ENCODE data around the gene KCTD15.

KCTD15 gene

GRCh38 chr19:33795370-33796163, 1.1 kb upstream of the KCTD15 start:
- no peak for DNase-seq (ENCODE audit: low read depth in 2 of 2)

DNA sequence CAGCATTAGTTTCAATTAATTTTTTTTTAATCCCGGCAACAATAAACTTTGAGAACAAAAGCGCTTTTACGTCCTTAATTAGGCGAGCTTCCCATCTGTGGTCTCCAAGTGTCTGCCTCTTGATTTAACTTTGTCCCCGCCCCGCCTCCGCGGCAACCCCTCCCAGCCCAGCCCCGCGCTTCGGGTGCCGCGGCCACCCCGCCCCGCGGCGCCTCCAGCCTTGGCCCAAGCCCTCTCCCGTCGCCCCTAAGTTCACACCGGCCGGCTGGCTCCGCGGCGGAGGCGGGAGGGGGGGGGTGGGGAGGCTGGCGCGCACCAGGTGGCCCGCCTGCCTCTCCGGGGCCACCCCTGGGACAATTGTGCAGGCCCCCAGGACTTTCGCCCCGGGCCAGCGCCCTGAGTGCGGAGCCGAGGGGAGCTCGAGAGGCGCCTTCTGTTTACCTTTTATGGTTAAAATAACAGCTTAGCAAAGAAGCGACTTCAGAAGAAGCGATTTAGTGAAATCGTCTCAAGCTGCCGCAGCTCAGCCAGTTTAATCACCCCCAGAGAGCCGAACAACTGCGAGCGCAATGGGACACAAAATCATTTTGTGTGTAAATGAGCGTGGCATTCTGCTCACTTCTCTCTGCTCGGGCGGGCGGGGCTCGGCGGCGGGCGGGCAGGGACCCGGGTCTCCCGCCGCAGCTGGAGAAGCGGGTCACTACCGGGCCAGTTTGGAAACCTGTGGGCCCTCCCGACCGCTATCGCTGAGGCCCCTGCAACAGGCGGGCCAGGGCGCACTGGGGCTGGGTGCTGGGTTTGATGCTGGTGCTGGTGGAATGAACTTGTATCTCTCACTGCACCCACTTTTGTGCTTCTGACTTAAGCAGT, 1.4 kb downstream of the KCTD15 start:
- no peak for DNase-seq (ENCODE audit: low read depth in 2 of 2)

- no peak for DNase-seq (ENCODE audit: low read depth in 2 of 2)
Measured at GRCh38 chr19:33798681-33799111, 2.0 kb downstream of the KCTD15 start.

DNA sequence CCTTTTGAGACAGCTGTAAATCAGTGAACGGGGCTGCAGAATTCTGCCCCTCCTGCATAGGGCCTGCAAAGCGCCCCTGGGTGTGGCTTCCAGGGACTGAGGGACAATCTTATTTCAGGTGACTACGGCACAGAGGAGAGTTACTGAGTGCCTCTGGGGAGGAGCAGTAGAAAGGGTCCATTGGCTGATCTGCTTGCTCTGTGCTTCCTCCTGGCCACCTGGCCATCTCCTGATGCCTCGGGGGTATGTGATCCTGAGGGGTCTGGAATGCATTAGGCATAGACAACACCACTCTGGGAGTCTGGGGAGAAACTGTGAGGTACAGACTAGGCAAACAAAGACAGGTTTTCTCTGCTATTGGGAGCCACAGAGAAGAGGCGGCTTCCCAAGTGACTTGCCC, 2.8 kb downstream of the KCTD15 start:
- DNase-seq (ENCODE audit: low read depth in 2 of 2): no peak

DNA sequence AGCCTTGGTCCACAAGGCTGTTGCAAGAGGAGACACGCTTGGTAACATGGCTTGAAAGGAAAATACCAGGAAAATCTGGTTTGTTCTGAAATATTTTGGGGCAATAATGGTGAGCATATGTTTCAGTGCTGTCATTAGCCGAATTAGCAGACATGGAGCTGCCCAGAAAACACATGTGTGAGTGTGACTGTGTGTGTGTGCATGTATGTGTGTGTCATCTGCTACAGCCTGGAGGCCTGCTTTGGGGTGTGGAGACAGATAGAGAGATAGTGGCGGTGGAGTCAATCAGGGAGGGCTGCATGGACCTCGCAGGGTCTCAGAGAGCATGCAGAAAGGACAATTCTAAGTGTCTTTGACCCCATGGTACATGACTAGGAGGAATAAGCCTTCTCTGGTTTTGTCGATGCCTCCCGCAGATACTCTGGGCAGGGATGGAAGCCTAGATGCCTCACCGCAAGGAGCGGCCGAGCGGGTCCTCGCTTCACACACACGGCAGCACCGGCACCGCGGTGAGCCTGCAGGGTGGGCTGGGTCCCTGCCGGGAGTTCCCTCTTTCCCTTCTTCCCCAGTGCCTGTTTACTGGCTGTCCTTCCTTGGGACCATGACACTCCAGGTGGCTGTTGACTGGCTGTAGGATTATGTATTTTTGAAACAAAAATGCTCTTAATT, 3.5 kb downstream of the KCTD15 start:
- DNase-seq (ENCODE audit: low read depth in 2 of 2): no peak

DNA sequence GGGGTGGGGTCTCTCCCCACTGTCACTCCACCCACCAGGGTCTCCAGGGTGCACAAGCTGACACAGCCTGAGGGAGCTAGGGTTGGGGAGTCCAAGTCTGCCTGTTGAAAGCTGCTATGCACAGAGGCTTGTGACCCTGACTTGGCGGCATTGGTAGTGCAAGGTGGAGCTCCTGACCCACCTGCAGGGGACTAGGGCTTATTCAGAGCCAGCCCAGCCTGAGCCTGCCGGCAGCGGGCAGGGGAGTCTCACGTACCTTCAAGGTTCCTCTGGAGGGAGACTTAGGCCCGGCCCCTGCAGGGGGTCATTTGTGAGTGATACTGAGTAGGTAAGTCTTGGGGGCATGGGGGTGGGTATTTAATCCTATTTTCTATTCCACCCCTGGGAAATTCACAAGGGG, 4.7 kb downstream of the KCTD15 start:
- no peak for DNase-seq (ENCODE audit: low read depth in 2 of 2)

DNA sequence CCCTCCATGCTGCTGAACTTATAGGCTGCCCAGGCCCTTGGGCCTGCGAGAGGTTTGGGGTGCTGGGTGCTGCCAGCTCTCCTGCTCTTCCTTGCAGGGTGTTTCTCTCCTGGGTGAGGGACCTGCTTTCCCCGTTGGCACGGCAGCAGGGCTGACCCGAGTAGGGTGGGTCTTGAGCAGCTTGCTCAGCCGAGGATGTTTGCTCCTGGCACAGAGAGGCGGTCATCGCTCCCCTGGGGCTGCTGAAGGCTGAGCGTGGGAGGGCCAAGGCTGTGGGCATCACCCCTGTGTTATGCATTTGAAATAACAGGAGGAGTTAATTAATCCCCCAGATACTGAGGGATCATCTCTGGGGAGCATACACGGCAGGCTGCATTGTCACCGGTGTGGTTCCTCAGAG, 5.3 kb downstream of the KCTD15 start:
- DNase-seq (ENCODE audit: low read depth in 2 of 2): no peak

- DNase-seq (ENCODE audit: low read depth in 2 of 2): no peak
Measured at GRCh38 chr19:33802801-33803200, 6.1 kb downstream of the KCTD15 start.

DNA sequence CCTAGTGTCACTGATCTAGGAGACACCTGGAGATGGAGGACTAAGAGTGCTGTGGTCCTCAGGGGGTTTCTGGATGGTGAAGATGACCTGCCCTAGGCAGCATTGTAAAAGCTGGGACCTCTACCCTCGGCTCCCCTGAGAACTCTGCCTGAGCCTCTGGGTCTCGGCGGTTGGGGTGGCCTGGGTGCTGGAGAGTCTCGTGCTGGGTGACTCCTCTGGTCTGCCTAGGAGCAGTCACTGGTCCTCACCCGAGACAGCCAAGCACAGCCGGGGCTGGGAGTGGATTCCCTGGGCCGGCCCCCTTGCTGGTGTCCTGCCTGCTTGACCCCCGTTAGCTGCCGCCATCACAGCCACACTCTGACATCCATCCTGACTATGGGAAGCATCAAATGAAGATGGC, 6.7 kb downstream of the KCTD15 start:
- DNase-seq (ENCODE audit: low read depth in 2 of 2): no peak

DNA sequence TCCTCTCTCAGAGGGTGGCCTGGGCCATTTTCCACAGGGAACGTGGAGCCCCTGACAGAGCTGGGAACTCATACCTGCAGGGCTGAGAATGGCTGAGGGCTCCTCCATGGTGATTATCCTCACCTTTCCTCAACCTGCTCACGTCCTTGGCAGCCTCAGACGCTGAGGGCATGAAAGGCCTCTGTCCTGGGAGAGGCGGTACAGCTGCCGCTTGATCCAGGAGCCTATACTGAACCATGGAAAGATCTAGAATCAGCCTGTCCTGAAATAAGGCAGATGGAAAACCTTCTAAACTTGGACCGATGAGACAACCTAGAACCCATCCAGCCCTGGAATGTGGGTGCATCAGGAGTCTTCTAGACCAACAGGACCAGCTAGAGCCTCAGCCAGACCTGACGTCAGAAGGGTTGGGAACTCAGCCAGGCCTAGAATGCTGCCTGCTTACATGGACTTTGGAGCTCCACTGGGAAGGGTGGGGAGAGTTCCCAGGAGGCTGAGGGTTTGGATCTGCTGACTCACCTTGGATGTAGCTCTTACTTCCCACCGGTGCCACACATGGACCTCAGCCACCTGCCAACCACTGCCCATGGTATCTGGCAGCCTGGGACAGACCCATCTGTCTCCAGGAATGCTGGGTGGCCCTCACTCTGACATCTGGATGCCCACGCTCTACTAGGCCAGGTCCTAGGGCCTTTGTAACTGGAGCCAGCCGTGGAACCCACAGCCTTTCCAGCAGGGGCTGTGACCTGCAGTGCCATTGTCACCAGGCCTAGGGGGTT, 7.5 kb downstream of the KCTD15 start:
- DNase-seq (ENCODE audit: low read depth in 2 of 2): no peak

GRCh38 chr19:33805313-33805712, 8.6 kb downstream of the KCTD15 start:
- no peak for DNase-seq (ENCODE audit: low read depth in 2 of 2)

DNA sequence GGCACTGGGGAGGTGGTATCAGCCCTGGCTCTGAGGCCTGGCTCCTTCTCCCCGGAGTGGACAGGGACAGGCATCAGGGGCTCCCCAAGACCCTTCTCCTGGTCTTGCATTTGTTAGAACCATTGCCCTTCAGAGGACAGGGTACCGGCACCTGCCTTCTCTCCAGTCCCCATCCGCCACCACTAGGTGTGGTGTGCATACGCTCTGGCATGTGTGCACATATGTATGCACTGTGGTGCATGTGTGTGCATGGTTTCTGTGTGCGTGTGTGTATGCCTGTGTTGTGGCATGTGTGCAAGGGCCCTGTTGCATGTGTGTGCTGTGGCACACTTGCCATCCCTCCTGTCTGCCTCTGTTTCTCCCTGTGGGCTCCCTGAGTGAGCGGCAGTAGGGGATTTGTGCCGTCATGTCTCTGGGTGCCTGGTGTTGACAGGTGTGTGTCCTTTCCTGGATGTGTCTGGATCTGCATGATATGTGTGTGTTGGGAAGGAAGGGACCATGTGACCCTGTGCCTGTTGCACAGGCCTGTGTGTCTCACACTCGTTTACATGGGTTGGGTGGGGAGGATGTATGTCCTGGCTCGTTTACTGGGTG, 9.3 kb downstream of the KCTD15 start:
- DNase-seq (ENCODE audit: low read depth in 2 of 2): no peak

DNA sequence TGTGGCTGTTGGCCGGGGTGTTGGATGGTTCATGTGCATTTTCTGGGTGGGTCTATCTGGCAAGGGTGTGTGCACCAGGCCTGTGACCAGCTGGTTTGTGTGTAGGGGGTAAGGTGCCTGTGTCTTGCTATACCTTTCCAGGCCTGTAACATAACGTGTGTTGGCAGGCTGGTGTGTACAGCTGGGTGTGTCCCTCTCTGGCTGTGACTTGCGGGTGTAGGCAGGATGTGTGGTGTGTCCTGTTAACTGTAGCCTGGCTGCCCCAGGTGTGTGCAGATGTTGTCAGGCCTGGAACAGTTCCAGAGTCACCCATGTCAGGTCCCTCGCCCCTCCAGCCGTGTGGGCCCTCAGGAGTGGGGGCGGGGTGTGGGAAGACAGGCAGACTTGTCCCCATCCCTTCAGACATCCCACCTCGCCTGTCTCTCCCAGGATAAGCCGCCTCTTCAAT, 9.8 kb downstream of the KCTD15 start:
- no peak for DNase-seq (ENCODE audit: low read depth in 2 of 2)

- DNase-seq (ENCODE audit: low read depth in 2 of 2): no peak
Measured at GRCh38 chr19:33808399-33808798, 11.7 kb downstream of the KCTD15 start.

DNA sequence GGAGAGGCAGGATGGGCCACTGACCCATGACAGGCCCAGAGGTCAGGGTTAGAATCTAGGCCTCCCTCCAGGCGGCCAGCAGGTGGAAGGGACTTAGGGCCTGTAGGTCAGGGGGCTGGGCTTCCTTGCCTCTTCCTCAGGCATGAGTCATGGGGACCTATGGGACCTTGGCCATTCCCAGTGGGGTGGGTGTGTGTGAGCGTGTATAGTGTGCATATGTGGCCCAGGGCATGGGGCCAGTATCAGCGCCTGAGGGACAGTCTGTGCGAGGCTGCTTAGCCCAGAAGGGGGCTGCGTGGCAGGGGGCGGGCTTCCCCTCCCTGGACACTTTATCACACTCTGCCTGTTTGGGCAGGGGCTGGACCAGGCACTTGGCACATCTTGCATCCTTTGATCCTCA, 13.3 kb downstream of the KCTD15 start:
- no peak for DNase-seq (ENCODE audit: low read depth in 2 of 2)

DNA sequence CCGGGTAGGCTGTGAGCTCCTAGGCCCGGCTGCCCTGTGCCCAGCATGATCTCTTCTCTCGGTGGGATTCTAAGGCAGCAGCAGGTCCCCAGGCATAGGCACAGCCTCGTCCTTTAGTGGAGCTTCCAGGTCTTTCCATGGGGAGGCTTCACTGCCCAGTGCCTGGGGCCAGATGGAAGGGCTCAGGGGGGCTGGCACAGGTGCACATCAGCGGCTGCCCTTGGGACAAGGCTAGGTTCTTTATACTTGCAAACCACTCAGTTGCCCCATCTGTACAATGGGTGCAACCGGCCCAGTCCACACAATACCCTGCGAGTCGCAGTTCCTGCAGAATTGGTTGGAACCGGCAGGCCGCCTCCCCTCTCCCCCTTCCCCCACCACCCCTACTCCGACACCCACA, 14.2 kb downstream of the KCTD15 start:
- DNase-seq (ENCODE audit: low read depth in 2 of 2): no peak

- no peak for DNase-seq (ENCODE audit: low read depth in 2 of 2)
Measured at GRCh38 chr19:33811246-33811645, 14.6 kb downstream of the KCTD15 start.

GRCh38 chr19:33811736-33812387, 15.2 kb downstream of the KCTD15 start:
- DNase-seq (ENCODE audit: low read depth in 2 of 2): no peak

DNA sequence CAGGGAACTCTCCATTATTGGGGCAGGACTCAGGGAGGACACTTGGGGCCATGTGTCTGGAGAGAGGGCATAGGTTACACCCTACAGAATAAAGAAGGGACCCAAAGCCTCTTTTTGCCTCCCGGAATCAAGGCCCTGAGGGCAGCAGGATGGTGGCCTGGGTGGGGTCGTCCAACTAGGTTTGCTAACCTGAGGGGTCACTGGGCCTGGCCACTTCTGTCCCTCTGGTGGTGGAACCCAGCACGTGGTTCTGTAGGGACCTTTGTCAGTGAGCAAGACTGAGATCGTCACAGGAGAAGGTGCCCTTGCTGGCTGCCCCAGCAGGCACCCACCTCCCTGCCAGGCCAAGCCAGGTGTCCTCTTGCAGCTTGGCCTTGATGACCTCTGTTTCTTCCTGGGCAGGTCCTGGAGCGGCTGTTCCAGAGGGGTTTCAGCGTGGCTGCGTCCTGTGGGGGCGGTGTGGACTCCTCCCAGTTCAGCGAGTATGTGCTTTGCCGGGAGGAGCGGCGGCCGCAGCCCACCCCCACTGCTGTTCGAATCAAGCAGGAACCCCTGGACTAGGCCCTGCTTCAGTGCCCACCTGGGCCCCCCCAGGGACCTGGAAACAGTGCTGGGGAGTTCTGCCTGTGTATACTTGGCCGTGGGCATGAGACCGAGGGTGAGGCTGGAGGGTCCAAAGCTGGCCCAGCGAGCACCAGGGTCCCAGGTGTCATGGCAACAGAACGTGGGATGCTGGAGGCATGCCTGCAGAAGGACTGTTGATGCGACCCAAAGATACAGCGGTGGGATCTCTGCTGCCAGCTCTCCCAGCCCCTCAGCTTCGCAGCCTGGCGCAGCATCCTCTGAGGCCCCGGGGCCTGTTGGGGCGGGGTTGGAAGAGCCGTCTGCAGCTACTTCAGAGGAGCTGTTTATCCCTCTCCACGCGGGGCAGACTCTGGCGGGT, 16.0 kb downstream of the KCTD15 start:
- DNase-seq (ENCODE audit: low read depth in 2 of 2): no peak
